ENCODE measurements around the gene AHNAK2.

- no peak for TF ChIP-seq EZH2 (IDR thresholded peaks at IDR 0.05; ENCODE audit: insufficient read depth, poor library complexity, severe bottlenecking)
- no peak for TF ChIP-seq EZH2phosphoT487 (IDR thresholded peaks at IDR 0.05; ENCODE audit: insufficient read depth, low read depth)
These were observed 28.0 kb upstream of the AHNAK2 start for GRCh38 chr14:105005929-105006830.
